GM15510 (cell line): ENCODE data around the gene MFN1.

ENCODE experiments used
- POLR2A ChIP-seq: IDR thresholded peaks from 3 replicates; pipeline ENCODE4 v1.6.1; 2011; ENCODE audit warnings: borderline replicate concordance; ENCODE audit not compliant: insufficient read length; ENCODE audit errors: extremely low read depth

Gene MFN1

GRCh38 chr3:179323197-179324110 lies 24.1 kb upstream of the MFN1 start:
- no peak for TF ChIP-seq POLR2A

GRCh38 chr3:179324270-179324754 lies 23.2 kb upstream of the MFN1 start:
- TF ChIP-seq POLR2A = no peak

- TF ChIP-seq POLR2A = no peak
These were observed 17.1 kb upstream of the MFN1 start for GRCh38 chr3:179330438-179330837.

- TF ChIP-seq POLR2A = no peak
These were observed 15.3 kb upstream of the MFN1 start for GRCh38 chr3:179332240-179332639.

- no peak for TF ChIP-seq POLR2A
These were observed 14.4 kb upstream of the MFN1 start for GRCh38 chr3:179333084-179333483.

DNA sequence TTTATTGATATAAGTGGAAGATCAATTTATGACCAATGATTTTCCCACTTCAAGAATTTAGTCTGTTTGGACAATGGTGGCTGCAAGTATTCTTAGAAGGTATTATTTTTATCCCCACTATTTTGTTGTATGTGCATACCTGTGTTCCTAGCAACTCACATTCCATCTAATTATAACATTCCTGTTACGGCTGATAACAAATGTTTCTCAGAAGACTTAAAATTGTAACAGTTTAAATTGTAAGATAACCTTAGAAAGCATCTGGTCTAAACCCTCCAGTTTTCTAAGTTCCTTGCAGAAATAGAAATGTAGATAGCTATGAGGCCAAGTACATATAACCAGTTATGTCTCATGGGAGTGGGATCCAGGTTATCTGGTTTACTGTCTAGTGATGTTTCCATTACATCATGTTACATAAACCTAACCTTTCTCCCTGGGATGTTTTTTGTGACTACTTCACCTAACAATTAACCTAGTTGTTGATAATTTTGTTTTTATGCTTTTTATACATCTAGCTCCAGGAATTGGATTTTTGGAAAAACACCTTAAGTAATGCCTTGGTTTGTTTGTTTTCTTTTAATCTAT lies 11.1 kb upstream of the MFN1 start:
- no peak for TF ChIP-seq POLR2A

- no peak for TF ChIP-seq POLR2A
These were observed 960 bp downstream of the MFN1 start for GRCh38 chr3:179348325-179349013.

DNA sequence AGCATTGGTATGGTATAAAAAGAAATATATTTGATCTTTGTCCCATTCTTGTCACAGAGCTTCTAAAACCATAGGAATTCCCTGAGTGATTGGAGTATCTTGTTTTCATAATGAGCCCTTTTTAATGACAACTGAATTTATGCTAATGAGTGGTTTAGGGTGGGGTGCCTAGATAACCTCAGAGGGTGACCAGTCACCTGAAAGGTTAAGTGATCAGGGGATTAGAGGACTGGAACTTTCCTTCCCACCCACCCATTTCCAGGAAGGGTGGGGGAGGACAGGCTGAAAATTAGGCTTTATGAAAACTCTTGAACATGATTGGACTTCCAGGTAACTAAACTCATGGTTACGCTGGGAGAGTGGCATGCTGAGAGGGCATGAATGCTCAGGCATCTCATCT lies 8.5 kb downstream of the MFN1 start:
- TF ChIP-seq POLR2A = no peak

DNA sequence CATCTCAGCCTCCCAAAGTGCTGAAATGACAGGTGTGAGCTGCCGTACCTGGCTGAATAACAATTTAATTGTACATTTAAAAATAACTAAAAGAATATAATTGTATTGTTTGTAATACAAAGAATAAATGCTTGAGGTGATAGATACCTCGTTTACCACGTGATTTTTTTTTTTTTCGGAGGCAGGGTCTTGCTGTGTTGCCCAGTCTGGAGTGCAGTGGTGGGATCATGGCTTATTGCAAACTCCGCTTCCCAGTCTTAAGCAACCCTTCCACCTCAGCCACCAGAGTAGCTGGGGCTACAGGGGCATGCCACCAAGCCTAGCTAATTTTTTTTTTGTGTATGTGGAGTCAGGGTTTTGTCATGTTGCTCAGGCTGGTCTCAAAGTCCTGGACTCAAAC lies 15.8 kb downstream of the MFN1 start:
- TF ChIP-seq POLR2A = no peak

- TF ChIP-seq POLR2A = no peak
These were observed 22.1 kb downstream of the MFN1 start for GRCh38 chr3:179369621-179370020.

DNA sequence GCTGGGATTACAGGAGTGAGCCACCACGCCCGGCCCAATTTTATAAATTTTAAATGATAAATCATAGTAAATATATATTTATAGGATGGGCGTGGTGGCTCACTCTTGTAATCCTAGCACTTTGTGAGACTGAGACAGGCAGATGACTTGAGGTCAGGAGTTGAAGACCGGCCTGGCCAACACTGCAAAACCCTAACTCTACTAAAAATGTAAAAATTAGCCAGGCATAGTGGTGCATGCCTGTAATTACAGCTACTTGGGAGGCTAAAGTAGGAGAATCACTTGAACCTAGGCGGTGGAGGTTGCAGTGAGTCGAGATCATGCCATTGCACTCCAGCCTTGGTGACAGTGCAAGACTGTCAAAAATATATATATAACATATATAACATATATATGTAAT lies 26.4 kb downstream of the MFN1 start:
- TF ChIP-seq POLR2A = no peak

GRCh38 chr3:179375091-179375999 lies 27.8 kb downstream of the MFN1 start:
- no peak for TF ChIP-seq POLR2A

DNA sequence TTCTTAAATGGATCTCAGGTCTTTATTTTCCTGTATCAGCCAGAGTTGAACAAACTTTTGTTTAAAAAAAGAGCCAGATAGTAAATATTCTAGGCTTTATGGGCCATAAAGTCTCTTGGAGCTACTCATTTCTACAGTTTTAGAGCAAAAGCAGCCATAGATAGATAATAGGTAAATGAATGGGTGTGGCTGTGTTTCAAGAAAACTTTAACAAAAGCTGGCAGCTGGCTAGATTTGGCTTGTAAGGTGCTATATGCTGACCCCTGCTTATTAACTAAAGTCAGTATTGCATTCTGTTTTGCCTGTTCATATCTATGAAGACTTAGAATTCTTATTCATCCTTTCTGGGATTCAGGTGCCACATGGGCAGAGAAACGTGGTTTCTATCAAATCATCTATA lies 29.0 kb downstream of the MFN1 start:
- TF ChIP-seq POLR2A = no peak

DNA sequence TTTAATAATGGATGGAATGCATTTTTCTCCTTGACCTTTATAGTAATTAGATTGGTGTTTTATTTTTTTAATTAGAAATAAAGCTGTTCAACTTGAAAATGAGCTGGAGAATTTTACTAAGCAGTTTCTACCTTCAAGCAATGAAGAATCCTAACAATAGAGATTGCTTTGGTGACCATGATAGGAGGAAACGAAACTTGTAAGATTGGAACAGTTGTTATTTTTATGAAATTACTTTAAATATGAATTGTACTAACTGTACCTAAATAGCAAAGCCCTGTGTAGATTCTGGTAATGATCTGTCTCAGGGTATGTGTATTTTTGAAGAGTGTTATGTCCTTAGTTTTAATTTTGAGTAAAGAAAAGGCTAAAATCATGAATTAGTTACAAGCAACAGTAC lies 44.4 kb downstream of the MFN1 start:
- no peak for TF ChIP-seq POLR2A
